Cortex of kidney (tissue), 1 donor: ENCODE results near the gene SUSD3.

Experiments
- DNase-seq: peaks from one replicate; lab custom pipeline; 2025; lab: John Stamatoyannopoulos, UW

Gene SUSD3

GRCh38 chr9:93053781-93054331, 4.6 kb upstream of the SUSD3 start:
- no peak for DNase-seq

GRCh38 chr9:93054758-93055704, 3.5 kb upstream of the SUSD3 start:
- no peak for DNase-seq

- no peak for DNase-seq
These were observed 1.3 kb upstream of the SUSD3 start for GRCh38 chr9:93057042-93057702.

- DNase-seq: no peak
These were observed 672 bp upstream of the SUSD3 start for GRCh38 chr9:93057703-93058354.

- no peak for DNase-seq
These were observed 662 bp downstream of the SUSD3 start for GRCh38 chr9:93059011-93059714.

GRCh38 chr9:93059715-93060578, 1.4 kb downstream of the SUSD3 start:
- no peak for DNase-seq

GRCh38 chr9:93060746-93061259, 2.3 kb downstream of the SUSD3 start:
- DNase-seq: no peak

- DNase-seq: no peak
These were observed 2.8 kb downstream of the SUSD3 start for GRCh38 chr9:93061260-93061751.

GRCh38 chr9:93061791-93062763, 3.6 kb downstream of the SUSD3 start:
- no peak for DNase-seq

GRCh38 chr9:93064392-93065134, 6.1 kb downstream of the SUSD3 start:
- no peak for DNase-seq

GRCh38 chr9:93065135-93065720, 6.7 kb downstream of the SUSD3 start:
- DNase-seq: no peak

GRCh38 chr9:93066978-93067603, 8.6 kb downstream of the SUSD3 start:
- no peak for DNase-seq

- DNase-seq: no peak
These were observed 10.5 kb downstream of the SUSD3 start for GRCh38 chr9:93068956-93069355.

GRCh38 chr9:93071464-93071863, 13.0 kb downstream of the SUSD3 start:
- DNase-seq: no peak

- DNase-seq: no peak
These were observed 13.9 kb downstream of the SUSD3 start for GRCh38 chr9:93072383-93072795.

GRCh38 chr9:93076101-93076791, 17.7 kb downstream of the SUSD3 start:
- DNase-seq: no peak

- no peak for DNase-seq
These were observed 18.3 kb downstream of the SUSD3 start for GRCh38 chr9:93076792-93077128.
